Endothelial cell of umbilical vein (primary cell): ENCODE results near the gene MACROD2. TPM values are rescaled to one million over a fixed set of nuclear protein-coding genes. Genes with fewer than 3 reads are reported as not detected.

Experiments used
- BruUV-seq: library from RNA; stranded (reverse); fragments of 400-500 nt; replicated peaks from 2 replicates; lab custom pipeline; 2021; lab: Mats Ljungman, UMichigan
- CTCF ChIA-PET: fragments of 300-600, 350-600 bp; sonication (Branson Sonifier 250); formaldehyde crosslinking; loops from one replicate; lab custom pipeline; 2021; ENCODE audit warnings: antibody characterized with exemption, inconsistent platforms; lab: Charles Lee
- POLR2A ChIA-PET: fragments of 300-600, 350-600 bp; sonication (Branson Sonifier 250); formaldehyde crosslinking; loops from one replicate; lab custom pipeline; 2021; ENCODE audit warnings: antibody characterized with exemption, inconsistent platforms; lab: Charles Lee
- DNase-seq: peaks from one replicate; pipeline ENCODE4 v3.0.0-alpha.2; 2011; ENCODE audit warnings: low read depth, low spot score
- FAIRE-seq: peaks from 2 replicates; lab custom pipeline; 2011; peaks lifted over from hg19 to GRCh38; lab: Jason Lieb, UNC
- H2AFZ ChIP-seq: 2 replicates; pipeline ENCODE4 v1.6.0; 2012; ENCODE audit warnings: low read depth, low read length, control low read depth, inconsistent platforms
- H3K27ac ChIP-seq: 2 replicates; pipeline ENCODE4 v1.5.1; 2011; ENCODE audit warnings: low read depth, mild to moderate bottlenecking, control low read depth, low read length, moderate library complexity; ENCODE audit not compliant: insufficient read depth
- H3K27me3 ChIP-seq, 2 experiments: 2 replicates each; pipeline versions ENCODE4 v1.6.0 to v1.6.1; 2011; ENCODE audit warnings: low read length in 2 of 2, mixed read lengths in 1 of 2; ENCODE audit not compliant: control insufficient read depth in 2 of 2, insufficient read depth in 2 of 2
- H3K36me3 ChIP-seq, 2 experiments: 2 replicates in 1 of 2; 3 replicates in 1 of 2; pipeline ENCODE4 v1.5.1; 2011; ENCODE audit warnings: low read length in 2 of 2, mild to moderate bottlenecking in 1 of 2, moderate library complexity in 1 of 2; ENCODE audit not compliant: control insufficient read depth in 2 of 2, insufficient read depth in 2 of 2; ENCODE audit errors: extremely low read depth in 1 of 2
- H3K4me1 ChIP-seq: 3 replicates; pipeline ENCODE4 v1.5.1; 2011; ENCODE audit warnings: mild to moderate bottlenecking, low read length; ENCODE audit not compliant: control insufficient read depth, insufficient read depth; ENCODE audit errors: extremely low read depth
- H3K4me2 ChIP-seq: 2 replicates; pipeline ENCODE4 v1.6.1; 2011; ENCODE audit warnings: low read length, control low read depth, mixed read lengths; ENCODE audit not compliant: insufficient read depth
- H3K4me3 ChIP-seq, 3 experiments: fragments of 200-600 bp in 1 of 3; sonication (generic), shearing (Covaris generic) in 1 of 3; replicated peaks in 1 of 3; 2 replicates each; pipeline ENCODE4 v1.5.1; 2011 to 2016; ENCODE audit warnings: control low read depth in 3 of 3, low read length in 3 of 3, mild to moderate bottlenecking in 2 of 3, inconsistent platforms in 1 of 3, low read depth in 1 of 3, moderate library complexity in 1 of 3; ENCODE audit not compliant: insufficient read depth in 1 of 3
- H3K79me2 ChIP-seq: 2 replicates; pipeline ENCODE4 v1.6.0; 2012; ENCODE audit warnings: low read length, inconsistent platforms; ENCODE audit not compliant: control insufficient read depth, insufficient read depth
- H3K9ac ChIP-seq: replicated peaks from 2 replicates; pipeline ENCODE3; 2011; ENCODE audit warnings: low read length, control low read depth; ENCODE audit not compliant: insufficient read depth; ENCODE audit errors: extremely low read depth
- H3K9me1 ChIP-seq: replicated peaks from 3 replicates; pipeline ENCODE4 v1.6.0; 2011; ENCODE audit warnings: mild to moderate bottlenecking, low read length; ENCODE audit not compliant: control insufficient read depth, insufficient read depth; ENCODE audit errors: extremely low read depth
- H3K9me3 ChIP-seq: replicated peaks from 2 replicates; pipeline ENCODE4 v1.5.1; 2012; ENCODE audit warnings: low read length, inconsistent platforms; ENCODE audit not compliant: control insufficient read depth, insufficient read depth
- H4K20me1 ChIP-seq: replicated peaks from 2 replicates; pipeline ENCODE3; 2011; ENCODE audit warnings: mild to moderate bottlenecking, low read length; ENCODE audit not compliant: control insufficient read depth, insufficient read depth; ENCODE audit errors: extremely low read depth
- EZH2 ChIP-seq: IDR thresholded peaks from 2 replicates; pipeline ENCODE4 v1.6.1; 2012; ENCODE audit warnings: borderline replicate concordance, low read depth, mild to moderate bottlenecking, moderate library complexity, low read length, inconsistent platforms; ENCODE audit not compliant: severe bottlenecking
- FOS ChIP-seq: IDR thresholded peaks from 2 replicates; pipeline ENCODE4 v1.6.1; 2011; ENCODE audit warnings: mild to moderate bottlenecking, low read length, moderate library complexity, borderline replicate concordance; ENCODE audit not compliant: insufficient read depth
- GATA2 ChIP-seq: IDR thresholded peaks from 2 replicates; pipeline ENCODE4 v1.7.0; 2011; ENCODE audit warnings: low read depth, mild to moderate bottlenecking, moderate library complexity, mixed read lengths, low read length; ENCODE audit not compliant: insufficient read length, insufficient read depth
- JUN ChIP-seq: IDR thresholded peaks from 2 replicates; pipeline ENCODE4 v1.6.1; 2011; ENCODE audit warnings: borderline replicate concordance, low read depth; ENCODE audit not compliant: insufficient read length, insufficient read depth
- MYC ChIP-seq: IDR thresholded peaks from one replicate; pipeline ENCODE4 v1.6.1; 2011; ENCODE audit warnings: mild to moderate bottlenecking, low read depth, low read length
- POLR2A ChIP-seq: IDR thresholded peaks from 2 replicates; pipeline ENCODE4 v1.6.1; 2012; ENCODE audit warnings: low read depth, mild to moderate bottlenecking, control low read depth, low read length
- POLR2AphosphoS5 ChIP-seq: IDR thresholded peaks from 2 replicates; pipeline ENCODE4 v1.6.1; 2012; ENCODE audit warnings: low read depth, mild to moderate bottlenecking, control low read depth, low read length, moderate library complexity; ENCODE audit not compliant: insufficient read depth
- dilution Hi-C: fragments of 300-500 bp; cut with MboI; formaldehyde crosslinking; loops from one replicate; pipeline ENCODE4 v1.15.0; 2019; ENCODE audit warnings: low sequenced_read_pairs; ENCODE audit not compliant: extremely low pct_ligation_motif_present
- intact Hi-C: fragments of 100-400 bp; cut with micrococcal nuclease; formaldehyde crosslinking; loops from one replicate; pipeline ENCODE4 v1.10.0; 2022
- polyA plus RNA-seq, 4 experiments: library from polyadenylated mRNA; depleted of rRNA in 3 of 4; stranded (reverse) in 3 of 4; unstranded in 1 of 4; fragments of >200 nt; gene quantifications; 2 replicates each; pipeline versions ENCODE4 v1.2.1 to v1.2.3, GENCODE V29; 2011 to 2012; ENCODE audit warnings: missing spikeins in 1 of 4
- total RNA-seq: library from RNA; stranded (reverse); gene quantifications from 2 replicates; pipeline ENCODE4 v1.2.3, GENCODE V29; 2021
- TF ChIP-seq, protein P1 (sequence below): IDR thresholded peaks from 2 replicates; pipeline ENCODE4 v1.6.1; 2011; ENCODE audit not compliant: insufficient read depth, insufficient read length
- TF ChIP-seq, protein P2 (sequence below), 2 donors: IDR thresholded peaks; 1 replicate in 1 of 2; 2 replicates in 1 of 2; pipeline ENCODE4 v1.5.1; 2011; ENCODE audit warnings: low read length in 2 of 2, mild to moderate bottlenecking in 2 of 2, moderate library complexity in 2 of 2, control low read depth in 1 of 2, inconsistent platforms in 1 of 2, low read depth in 1 of 2; ENCODE audit not compliant: insufficient read depth in 1 of 2; ENCODE audit errors: extremely low read depth in 1 of 2

The MACROD2 gene
- total and polyA plus RNA-seq, 2 donors (not counting 3 experiments of a cell fraction or from before 2014, with no cell fraction given): 0.11 to 0.73 TPM

DNA sequence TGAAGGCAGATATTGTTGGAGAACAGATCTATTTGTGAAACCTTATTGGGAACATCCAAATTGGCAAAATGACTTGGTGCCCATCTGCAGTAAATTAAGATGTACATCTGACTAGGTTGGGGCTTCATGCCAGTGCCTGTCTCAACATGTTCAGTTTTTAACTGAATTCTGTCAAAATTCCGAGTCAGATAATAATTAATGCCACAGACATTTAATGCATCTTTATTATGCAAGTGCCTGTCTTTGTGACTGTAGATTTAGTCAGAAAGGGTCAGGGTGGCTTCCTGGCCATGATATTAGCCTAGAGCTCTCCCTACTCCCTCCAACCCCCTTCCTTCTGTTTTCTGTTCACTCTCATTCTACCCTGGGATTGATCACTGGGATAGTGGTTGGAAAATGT is 541.4 kb downstream of the MACROD2 start:
- dilution Hi-C loops: no loop called here
- BruUV-seq: no TSS peak
- no peaks in the 10 kb centered on the region for H4K20me1 ChIP-seq
- ChIA-PET CTCF (no interaction called here), POLR2A (no interaction called here)
- no peak overlapping the region for H3K4me3 ChIP-seq
- no peaks in the 10 kb centered on the region for H3K4me1 ChIP-seq
- H3K27me3 ChIP-seq: peaks cover 0 to 6% of the 10 kb centered on the region in 2 experiments
- H3K79me2 ChIP-seq: no peaks in the 10 kb centered on the region
- no peaks in the 10 kb centered on the region for H3K9me3 ChIP-seq
- H3K27ac ChIP-seq: no peak overlapping the region
- no peaks in the 10 kb centered on the region for H3K36me3 ChIP-seq
- intact Hi-C loops: no loop called here
- DNase-seq (no peak), FAIRE-seq (no peak)
- no peaks in the 10 kb centered on the region for H3K9me1 ChIP-seq
- no peak overlapping the region for H3K9ac ChIP-seq
- H3K4me2 ChIP-seq: no peak overlapping the region
- TF ChIP-seq MYC (no peak), FOS (no peak), POLR2AphosphoS5 (no peak), POLR2A (no peak), JUN (no peak), GATA2 (no peak), EZH2 (no peak)
- TF ChIP-seq, protein P1, sequence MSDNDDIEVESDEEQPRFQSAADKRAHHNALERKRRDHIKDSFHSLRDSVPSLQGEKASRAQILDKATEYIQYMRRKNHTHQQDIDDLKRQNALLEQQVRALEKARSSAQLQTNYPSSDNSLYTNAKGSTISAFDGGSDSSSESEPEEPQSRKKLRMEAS: no peak
- TF ChIP-seq, protein P2, sequence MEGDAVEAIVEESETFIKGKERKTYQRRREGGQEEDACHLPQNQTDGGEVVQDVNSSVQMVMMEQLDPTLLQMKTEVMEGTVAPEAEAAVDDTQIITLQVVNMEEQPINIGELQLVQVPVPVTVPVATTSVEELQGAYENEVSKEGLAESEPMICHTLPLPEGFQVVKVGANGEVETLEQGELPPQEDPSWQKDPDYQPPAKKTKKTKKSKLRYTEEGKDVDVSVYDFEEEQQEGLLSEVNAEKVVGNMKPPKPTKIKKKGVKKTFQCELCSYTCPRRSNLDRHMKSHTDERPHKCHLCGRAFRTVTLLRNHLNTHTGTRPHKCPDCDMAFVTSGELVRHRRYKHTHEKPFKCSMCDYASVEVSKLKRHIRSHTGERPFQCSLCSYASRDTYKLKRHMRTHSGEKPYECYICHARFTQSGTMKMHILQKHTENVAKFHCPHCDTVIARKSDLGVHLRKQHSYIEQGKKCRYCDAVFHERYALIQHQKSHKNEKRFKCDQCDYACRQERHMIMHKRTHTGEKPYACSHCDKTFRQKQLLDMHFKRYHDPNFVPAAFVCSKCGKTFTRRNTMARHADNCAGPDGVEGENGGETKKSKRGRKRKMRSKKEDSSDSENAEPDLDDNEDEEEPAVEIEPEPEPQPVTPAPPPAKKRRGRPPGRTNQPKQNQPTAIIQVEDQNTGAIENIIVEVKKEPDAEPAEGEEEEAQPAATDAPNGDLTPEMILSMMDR (IDR thresholded peaks at IDR 0.05; ENCODE audit: extremely low read depth in 1 of 2, insufficient read depth in 1 of 2, low read depth in 1 of 2, low read length in 2 of 2): no peak
- no peak overlapping the region for H2AFZ ChIP-seq
